K562 (cell line): ENCODE data around the gene TSPAN18.

ENCODE experiments used
- ARID2 ChIP-seq: fragments of 450-650 bp; IDR thresholded peaks from 2 replicates; pipeline ENCODE4 v1.6.1; 2017; ENCODE audit warnings: antibody characterized with exemption, mild to moderate bottlenecking
- PHF8 ChIP-seq: fragments of 200-600 bp; sonication (generic); IDR thresholded peaks from 2 replicates; pipeline ENCODE4 v1.6.1; 2012; ENCODE audit warnings: mixed run types, mild to moderate bottlenecking, inconsistent platforms, low read length, moderate library complexity, borderline replicate concordance
- POLR2A ChIP-seq: fragments of 450-650 bp; conservative IDR thresholded peaks from 2 replicates; pipeline ENCODE4 v1.6.1; 2016
- POLR2H ChIP-seq: IDR thresholded peaks from 2 replicates; pipeline ENCODE4 v1.6.1; 2016; ENCODE audit warnings: missing genetic modification characterization, low read depth, mild to moderate bottlenecking, control low read depth, missing compliant biosample characterization, moderate library complexity
- TF ChIP-seq, protein P1 (sequence below): sonication (generic); formaldehyde crosslinking; IDR thresholded peaks from 2 replicates; pipeline ENCODE4 v1.8.1; 2023; ENCODE audit warnings: mild to moderate bottlenecking, missing genetic modification reagents

DNA sequence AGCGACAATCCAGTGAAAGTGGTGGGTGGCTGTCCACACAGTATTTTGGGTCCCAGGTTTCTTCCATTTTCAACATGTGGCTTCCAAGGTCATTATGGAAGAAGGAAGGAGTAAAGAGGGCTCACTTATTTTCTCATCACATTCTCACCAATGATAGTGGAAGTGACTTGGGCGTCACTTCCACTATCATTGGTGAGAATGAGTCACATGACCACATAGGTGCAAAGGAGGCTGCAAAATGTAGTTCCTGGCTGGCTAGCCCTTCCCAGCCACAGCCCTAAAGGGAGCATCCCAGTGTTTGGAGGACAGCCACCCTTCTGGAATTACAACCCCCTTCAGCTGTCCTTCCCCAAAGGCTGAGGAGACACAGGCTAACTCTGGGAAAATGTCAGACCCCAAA is 95.6 kb downstream of the TSPAN18 start:
- no peak for TF ChIP-seq POLR2A
- TF ChIP-seq PHF8 = no peak
- TF ChIP-seq, protein P1, sequence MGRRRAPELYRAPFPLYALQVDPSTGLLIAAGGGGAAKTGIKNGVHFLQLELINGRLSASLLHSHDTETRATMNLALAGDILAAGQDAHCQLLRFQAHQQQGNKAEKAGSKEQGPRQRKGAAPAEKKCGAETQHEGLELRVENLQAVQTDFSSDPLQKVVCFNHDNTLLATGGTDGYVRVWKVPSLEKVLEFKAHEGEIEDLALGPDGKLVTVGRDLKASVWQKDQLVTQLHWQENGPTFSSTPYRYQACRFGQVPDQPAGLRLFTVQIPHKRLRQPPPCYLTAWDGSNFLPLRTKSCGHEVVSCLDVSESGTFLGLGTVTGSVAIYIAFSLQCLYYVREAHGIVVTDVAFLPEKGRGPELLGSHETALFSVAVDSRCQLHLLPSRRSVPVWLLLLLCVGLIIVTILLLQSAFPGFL = no peak
- TF ChIP-seq POLR2H (tag) = no peak
- no peak for TF ChIP-seq ARID2
